ENCODE measurements around the gene RLIM. TPM values are rescaled to one million over a fixed set of nuclear protein-coding genes. Genes with fewer than 3 reads are reported as not detected.

The RLIM gene
- total RNA-seq, 1 experiment from 2014 or later: 36.4 TPM

DNA sequence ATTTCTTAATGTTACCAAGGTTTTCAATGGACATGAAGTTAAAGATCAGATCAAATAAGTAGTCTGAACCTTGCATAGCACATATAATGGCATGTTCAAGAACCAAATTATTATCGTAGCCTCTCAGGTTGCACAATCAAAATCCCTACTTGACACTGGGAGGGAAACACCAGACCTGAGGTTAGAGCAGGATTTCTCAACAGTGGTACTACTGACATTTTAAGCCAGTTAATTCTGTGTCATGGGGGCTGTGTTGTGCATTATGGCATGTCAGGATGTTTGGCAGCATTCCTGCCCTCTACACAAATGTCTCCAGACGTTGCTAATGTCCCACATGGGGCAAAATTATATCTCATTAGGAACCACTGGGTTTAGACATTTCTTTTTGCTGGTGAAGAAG, 20.8 kb downstream of the RLIM start:
- TF ChIP-seq, protein P1, sequence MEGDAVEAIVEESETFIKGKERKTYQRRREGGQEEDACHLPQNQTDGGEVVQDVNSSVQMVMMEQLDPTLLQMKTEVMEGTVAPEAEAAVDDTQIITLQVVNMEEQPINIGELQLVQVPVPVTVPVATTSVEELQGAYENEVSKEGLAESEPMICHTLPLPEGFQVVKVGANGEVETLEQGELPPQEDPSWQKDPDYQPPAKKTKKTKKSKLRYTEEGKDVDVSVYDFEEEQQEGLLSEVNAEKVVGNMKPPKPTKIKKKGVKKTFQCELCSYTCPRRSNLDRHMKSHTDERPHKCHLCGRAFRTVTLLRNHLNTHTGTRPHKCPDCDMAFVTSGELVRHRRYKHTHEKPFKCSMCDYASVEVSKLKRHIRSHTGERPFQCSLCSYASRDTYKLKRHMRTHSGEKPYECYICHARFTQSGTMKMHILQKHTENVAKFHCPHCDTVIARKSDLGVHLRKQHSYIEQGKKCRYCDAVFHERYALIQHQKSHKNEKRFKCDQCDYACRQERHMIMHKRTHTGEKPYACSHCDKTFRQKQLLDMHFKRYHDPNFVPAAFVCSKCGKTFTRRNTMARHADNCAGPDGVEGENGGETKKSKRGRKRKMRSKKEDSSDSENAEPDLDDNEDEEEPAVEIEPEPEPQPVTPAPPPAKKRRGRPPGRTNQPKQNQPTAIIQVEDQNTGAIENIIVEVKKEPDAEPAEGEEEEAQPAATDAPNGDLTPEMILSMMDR (conservative IDR thresholded peaks at IDR 0.05): no peak
- Histone ChIP-seq H3T11ph (ENCODE audit: low read length) (no peak overlapping the region), H2BK5ac (ENCODE audit: insufficient read length, low read length) (no peak overlapping the region), H3K23ac (ENCODE audit: insufficient read length, low read depth, low read length) (no peak overlapping the region), H2AK5ac (ENCODE audit: insufficient read length, low read length) (no peak overlapping the region), H3K4me2 (ENCODE audit: insufficient read depth, insufficient read length, low read length) (no peak overlapping the region), H3K18ac (ENCODE audit: insufficient read length, low read depth, low read length) (no peak overlapping the region), H3K9ac (ENCODE audit: extremely low read depth, insufficient read length, low read length) (no peak overlapping the region), H4K8ac (replicated peaks; ENCODE audit: insufficient read length, low read depth, low read length) (no peak overlapping the region), H3K79me1 (ENCODE audit: insufficient read depth, low read depth, low read length, poor library complexity, severe bottlenecking) (peaks cover 5% of the 10 kb centered on the region), H2BK20ac (ENCODE audit: low read depth, low read length, poor library complexity, severe bottlenecking) (no peak overlapping the region), H3K9me3 (ENCODE audit: control insufficient read depth, low read depth, low read length) (peaks cover 20% of the 10 kb centered on the region), H2BK120ac (ENCODE audit: low read depth, low read length, poor library complexity, severe bottlenecking) (no peak overlapping the region), H2AFZ (ENCODE audit: low read length) (no peak overlapping the region), H3K79me2 (ENCODE audit: insufficient read depth, low read length) (0 out of 2 replicates have a peak, but pooled peaks cover 2% of the 10 kb centered on the region), H4K20me1 (ENCODE audit: control insufficient read depth, insufficient read depth, insufficient read length) (no peaks in the 10 kb centered on the region), H2BK15ac (ENCODE audit: low read depth, low read length) (no peak overlapping the region), H3K27me3 (ENCODE audit: insufficient read depth, low read length) (no peaks in the 10 kb centered on the region), H3K23me2 (ENCODE audit: insufficient read length, low read depth, low read length, poor library complexity, severe bottlenecking) (no peaks in the 10 kb centered on the region), H3K4me1 (ENCODE audit: insufficient read depth, low read length) (no peaks in the 10 kb centered on the region), H4K5ac (ENCODE audit: insufficient read length, low read depth, low read length) (no peak overlapping the region), H3K56ac (ENCODE audit: insufficient read length, low read depth, low read length) (no peak overlapping the region), H4K91ac (ENCODE audit: insufficient read length, low read depth, low read length) (no peak overlapping the region), H3K4ac (ENCODE audit: low read depth, low read length) (no peak overlapping the region), H3K27ac (ENCODE audit: insufficient read length, low read depth, low read length) (no peak overlapping the region), H2BK12ac (ENCODE audit: insufficient read length, low read depth, low read length) (no peak overlapping the region), H3K14ac (ENCODE audit: insufficient read depth, low read length) (no peak overlapping the region)
- WGBS (ENCODE audit: extremely low coverage, insufficient read length, low lambda C conversion rate): no CpG with 5 or more reads among the region's 2 CpGs
- H3K4me1 Mint-ChIP-seq: no peaks in the 10 kb centered on the region
- H3K4me3 Mint-ChIP-seq: no peak overlapping the region
- H3K36me3 Mint-ChIP-seq (ENCODE audit: insufficient read depth in 1 of 3, low read depth in 3 of 3): peaks cover 32 to 69% (median 42%) of the 10 kb centered on the region in 3 experiments
- DNase-seq: no peak
- peaks cover 38 to 46% of the 10 kb centered on the region in 2 experiments for H3K9me3 Mint-ChIP-seq
- no peaks in the 10 kb centered on the region for H3K27me3 Mint-ChIP-seq (ENCODE audit: low read depth)
- H3K27ac Mint-ChIP-seq: no peak overlapping the region
